Karpas-422 (cell line): ENCODE results near the gene MYLK4. TPM values are rescaled to one million over a fixed set of nuclear protein-coding genes. Genes with fewer than 3 reads are reported as not detected.

Experiments used
- DNase-seq: peaks from one replicate; pipeline ENCODE4 v3.0.0-alpha.2; 2015
- H2AFZ ChIP-seq: fragments of 200-600 bp; sonication (generic); 2 replicates; pipeline ENCODE4 v1.6.1; 2014; ENCODE audit warnings: antibody characterized with exemption, low read length, mixed read lengths
- H3K27ac ChIP-seq: fragments of 200-600 bp; sonication (generic); 2 replicates; pipeline ENCODE4 v1.5.1; 2014; ENCODE audit warnings: mild to moderate bottlenecking, low read length, moderate library complexity
- H3K27me3 ChIP-seq: fragments of 200-600 bp; sonication (generic); 2 replicates; pipeline ENCODE4 v1.6.1; 2014; ENCODE audit warnings: low read length, mixed read lengths
- H3K36me3 ChIP-seq: fragments of 200-600 bp; sonication (generic); 2 replicates; pipeline ENCODE4 v1.6.1; 2014; ENCODE audit warnings: low read length, mixed read lengths; ENCODE audit not compliant: insufficient read depth
- H3K4me1 ChIP-seq: fragments of 200-600 bp; sonication (generic); 2 replicates; pipeline ENCODE4 v1.6.1; 2014; ENCODE audit warnings: mild to moderate bottlenecking, low read length, mixed read lengths
- H3K4me2 ChIP-seq: fragments of 200-600 bp; sonication (generic); 2 replicates; pipeline ENCODE4 v1.6.1; 2014; ENCODE audit warnings: low read length, low read depth, mild to moderate bottlenecking; ENCODE audit not compliant: poor library complexity, severe bottlenecking
- H3K4me3 ChIP-seq: fragments of 200-600 bp; sonication (generic); 2 replicates; pipeline ENCODE4 v1.5.1; 2014; ENCODE audit warnings: mild to moderate bottlenecking, antibody characterized with exemption, low read length, mixed read lengths
- H3K79me2 ChIP-seq: fragments of 200-600 bp; sonication (generic); 2 replicates; pipeline ENCODE4 v1.6.1; 2014; ENCODE audit warnings: mild to moderate bottlenecking, low read length, mixed read lengths
- H3K9ac ChIP-seq: fragments of 200-600 bp; sonication (generic); 2 replicates; pipeline ENCODE4 v1.6.0; 2014; ENCODE audit warnings: low read length
- H3K9me2 ChIP-seq: fragments of 200-600 bp; sonication (generic), shearing (Covaris generic); replicated peaks from 2 replicates; pipeline ENCODE4 v1.6.0; 2014; ENCODE audit warnings: mild to moderate bottlenecking, low read length, moderate library complexity; ENCODE audit not compliant: insufficient read depth
- H3K9me3 ChIP-seq: fragments of 300-700, 200-600 bp; sonication (generic); 2 replicates; pipeline ENCODE4 v1.6.1; 2014; ENCODE audit warnings: low read length, mixed read lengths
- H4K20me1 ChIP-seq: fragments of 200-600 bp; sonication (generic); 2 replicates; pipeline ENCODE4 v1.6.1; 2014; ENCODE audit warnings: mild to moderate bottlenecking, antibody characterized with exemption, low read length, low read depth; ENCODE audit not compliant: insufficient read depth
- total RNA-seq: library from RNA; depleted of rRNA; stranded (reverse); fragments of >200 nt; shearing (Covaris generic); gene quantifications from 2 replicates; pipeline ENCODE4 v1.2.3, GENCODE V29; 2014; ENCODE audit warnings: low replicate concordance

Gene MYLK4
- total RNA-seq, 1 experiment from 2014 or later: 0.78 TPM

GRCh38 chr6:2783188-2783963, 32.7 kb upstream of the MYLK4 start:
- H3K4me1 ChIP-seq: no peaks in the 10 kb centered on the region
- H3K27ac ChIP-seq: no peak overlapping the region
- H3K36me3 ChIP-seq: peaks cover 48% of the 10 kb centered on the region; the same call in 1 of the 2 replicates
- H3K4me3 ChIP-seq: no peak overlapping the region
- no peaks in the 10 kb centered on the region for H3K9me2 ChIP-seq
- H3K9ac ChIP-seq: no peak overlapping the region
- H4K20me1 ChIP-seq: peaks cover 32% of the 10 kb centered on the region
- peaks cover 82% of the 10 kb centered on the region for H3K79me2 ChIP-seq
- no peak for DNase-seq
- H3K4me2 ChIP-seq: no peak overlapping the region
- H3K27me3 ChIP-seq: no peaks in the 10 kb centered on the region
- no peak overlapping the region for H2AFZ ChIP-seq
- H3K9me3 ChIP-seq: no peaks in the 10 kb centered on the region

GRCh38 chr6:2782825-2783187, 32.1 kb upstream of the MYLK4 start:
- H3K4me3 ChIP-seq: no peak overlapping the region
- H2AFZ ChIP-seq: no peak overlapping the region
- no peak overlapping the region for H3K9ac ChIP-seq
- no peaks in the 10 kb centered on the region for H3K27me3 ChIP-seq
- no peak for DNase-seq
- peaks cover 35% of the 10 kb centered on the region for H4K20me1 ChIP-seq
- H3K4me2 ChIP-seq: no peak overlapping the region
- no peak overlapping the region for H3K27ac ChIP-seq
- no peaks in the 10 kb centered on the region for H3K9me3 ChIP-seq
- H3K36me3 ChIP-seq: peaks cover 52% of the 10 kb centered on the region; the same call in 1 of the 2 replicates
- no peaks in the 10 kb centered on the region for H3K9me2 ChIP-seq
- H3K4me1 ChIP-seq: no peaks in the 10 kb centered on the region
- peaks cover 88% of the 10 kb centered on the region for H3K79me2 ChIP-seq

GRCh38 chr6:2782356-2782708, 31.6 kb upstream of the MYLK4 start:
- peaks cover 36% of the 10 kb centered on the region for H4K20me1 ChIP-seq
- peaks cover 52% of the 10 kb centered on the region; the same call in 1 of the 2 replicates for H3K36me3 ChIP-seq

GRCh38 chr6:2781685-2782355, 31.1 kb upstream of the MYLK4 start:
- H3K79me2 ChIP-seq: peaks cover 91% of the 10 kb centered on the region

More at GRCh38 chr6:2782356-2782708, 31.6 kb upstream of the MYLK4 start:
- Histone ChIP-seq H3K79me2 (peaks cover 89% of the 10 kb centered on the region), H3K9me2 (no peaks in the 10 kb centered on the region), H3K9me3 (no peaks in the 10 kb centered on the region), H3K4me1 (no peaks in the 10 kb centered on the region), H3K27me3 (no peaks in the 10 kb centered on the region), H3K9ac (no peak overlapping the region), H3K4me2 (no peak overlapping the region), H3K27ac (no peak overlapping the region), H2AFZ (no peak overlapping the region), H3K4me3 (no peak overlapping the region)
- no peak for DNase-seq

DNA sequence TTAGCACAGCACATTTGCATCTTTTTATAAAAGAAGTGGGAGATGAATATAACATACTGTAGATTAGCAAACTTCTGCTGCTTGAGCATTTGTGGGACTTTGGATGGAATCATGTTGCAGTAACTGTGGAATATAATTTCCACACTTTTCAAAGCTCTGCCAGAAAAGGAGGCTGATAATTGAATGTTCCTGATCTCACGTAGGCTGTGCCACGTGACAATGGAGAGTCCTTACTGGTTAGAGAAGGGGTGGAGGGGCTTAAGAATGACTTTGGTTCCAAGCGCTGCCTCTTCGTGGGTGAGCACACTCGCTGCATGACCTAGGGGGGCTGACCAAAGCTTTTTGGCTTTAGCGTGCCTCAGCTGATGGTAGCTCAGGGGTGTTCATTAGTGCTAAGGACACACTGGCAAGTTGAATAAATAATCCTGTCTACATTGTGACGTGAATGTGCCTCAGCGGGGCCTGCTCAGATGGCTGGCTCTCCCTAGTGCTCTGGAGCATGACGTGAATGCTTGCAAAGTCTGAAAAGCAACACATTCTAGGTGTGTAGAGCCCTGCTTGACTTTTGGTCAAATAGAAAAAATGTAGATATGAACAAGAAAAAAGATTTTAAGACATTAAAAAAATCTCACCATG, 29.5 kb upstream of the MYLK4 start:
- H3K27me3 ChIP-seq: no peaks in the 10 kb centered on the region
- no peaks in the 10 kb centered on the region for H3K9me3 ChIP-seq
- no peak overlapping the region for H3K9ac ChIP-seq
- H3K4me1 ChIP-seq: no peaks in the 10 kb centered on the region
- DNase-seq: no peak
- no peak overlapping the region for H3K4me2 ChIP-seq
- peaks cover 51% of the 10 kb centered on the region; the same call in 1 of the 2 replicates for H3K36me3 ChIP-seq
- H3K9me2 ChIP-seq: no peaks in the 10 kb centered on the region
- H3K79me2 ChIP-seq: peaks cover 94% of the 10 kb centered on the region
- peaks cover 34% of the 10 kb centered on the region for H4K20me1 ChIP-seq
- H2AFZ ChIP-seq: no peak overlapping the region
- H3K27ac ChIP-seq: no peak overlapping the region
- no peak overlapping the region for H3K4me3 ChIP-seq

More at GRCh38 chr6:2781685-2782355, 31.1 kb upstream of the MYLK4 start:
- Histone ChIP-seq H3K4me2 (no peak overlapping the region), H3K9me3 (no peaks in the 10 kb centered on the region), H3K27me3 (no peaks in the 10 kb centered on the region), H3K4me1 (no peaks in the 10 kb centered on the region), H3K36me3 (peaks cover 52% of the 10 kb centered on the region; the same call in 1 of the 2 replicates), H3K9ac (no peak overlapping the region), H2AFZ (no peak overlapping the region), H3K4me3 (no peak overlapping the region), H3K27ac (no peak overlapping the region), H4K20me1 (peaks cover 34% of the 10 kb centered on the region), H3K9me2 (no peaks in the 10 kb centered on the region)
- no peak for DNase-seq

DNA sequence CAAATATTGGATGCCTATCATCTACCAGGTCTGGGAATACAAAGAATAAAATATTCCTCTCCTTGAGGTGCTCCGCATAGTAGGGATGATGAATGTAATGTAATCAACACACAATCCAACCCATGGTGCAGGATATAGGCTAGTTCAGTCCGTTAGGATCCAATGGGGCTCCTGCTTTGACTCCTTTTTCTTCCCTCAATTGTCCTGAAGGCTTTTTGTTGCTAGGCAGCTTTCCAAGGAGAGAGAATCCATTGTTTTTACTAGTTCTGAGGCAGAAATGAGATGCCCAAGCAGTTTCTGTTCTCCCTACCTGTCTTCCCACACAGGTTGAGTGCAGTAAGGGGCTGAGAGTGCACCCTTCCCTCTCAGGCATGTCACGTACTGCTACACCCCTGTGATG, 26.5 kb upstream of the MYLK4 start:
- H3K79me2 ChIP-seq: peaks cover 99% of the 10 kb centered on the region
- H4K20me1 ChIP-seq: peaks cover 25% of the 10 kb centered on the region
- H2AFZ ChIP-seq: no peak overlapping the region
- H3K9me2 ChIP-seq: no peaks in the 10 kb centered on the region
- no peaks in the 10 kb centered on the region for H3K9me3 ChIP-seq
- peaks cover 50% of the 10 kb centered on the region; the same call in 1 of the 2 replicates for H3K36me3 ChIP-seq
- H3K4me1 ChIP-seq: no peaks in the 10 kb centered on the region
- no peak for DNase-seq
- H3K9ac ChIP-seq: no peak overlapping the region
- no peak overlapping the region for H3K4me3 ChIP-seq
- no peak overlapping the region for H3K4me2 ChIP-seq
- H3K27ac ChIP-seq: no peak overlapping the region
- H3K27me3 ChIP-seq: no peaks in the 10 kb centered on the region

GRCh38 chr6:2775003-2775402, 24.3 kb upstream of the MYLK4 start:
- H3K4me2 ChIP-seq: no peak overlapping the region
- H3K79me2 ChIP-seq: peaks cover 99% of the 10 kb centered on the region
- H3K27me3 ChIP-seq: no peaks in the 10 kb centered on the region
- H3K4me3 ChIP-seq: no peak overlapping the region
- 0 out of 2 replicates have a peak, but pooled peaks cover 3% of the 10 kb centered on the region for H3K4me1 ChIP-seq
- H3K9me3 ChIP-seq: no peaks in the 10 kb centered on the region
- DNase-seq: no peak
- no peak overlapping the region for H3K27ac ChIP-seq
- no peak overlapping the region for H2AFZ ChIP-seq
- peaks cover 54% of the 10 kb centered on the region; the same call in 1 of the 2 replicates for H3K36me3 ChIP-seq
- H3K9me2 ChIP-seq: no peaks in the 10 kb centered on the region
- peaks cover 17% of the 10 kb centered on the region for H4K20me1 ChIP-seq
- no peak overlapping the region for H3K9ac ChIP-seq

GRCh38 chr6:2773449-2773848, 22.7 kb upstream of the MYLK4 start:
- Histone ChIP-seq H3K27me3 (no peaks in the 10 kb centered on the region), H3K9me2 (no peaks in the 10 kb centered on the region), H3K36me3 (peaks cover 56% of the 10 kb centered on the region; the same call in 1 of the 2 replicates), H4K20me1 (peaks cover 19% of the 10 kb centered on the region), H3K79me2 (peaks cover 99% of the 10 kb centered on the region), H3K9ac (no peak overlapping the region), H3K4me1 (peaks cover 10% of the 10 kb centered on the region), H3K9me3 (no peaks in the 10 kb centered on the region), H3K4me2 (no peak overlapping the region), H3K4me3 (no peak overlapping the region), H2AFZ (no peak overlapping the region), H3K27ac (no peak overlapping the region)
- DNase-seq: no peak
